LoVo (cell line): ENCODE measurements around the gene RNGTT.
"Not testable (repeated sequence)": the region's sequence is repeated elsewhere in the genome, so short reads cannot be mapped to it uniquely, and the experiment has no call there.

Source experiments
- DNase-seq: peaks from one replicate; pipeline ENCODE4 v3.0.0-alpha.2; 2016; ENCODE audit warnings: low spot score

Gene RNGTT

GRCh38 chr6:88910922-88911778, 52.3 kb downstream of the RNGTT start:
- DNase-seq = no peak

GRCh38 chr6:88908598-88909548, 54.5 kb downstream of the RNGTT start:
- no peak for DNase-seq

GRCh38 chr6:88907148-88907547, 56.3 kb downstream of the RNGTT start:
- DNase-seq = not testable (repeated sequence)

GRCh38 chr6:88899569-88900316, 63.7 kb downstream of the RNGTT start:
- no peak for DNase-seq

GRCh38 chr6:88895911-88896310, 67.5 kb downstream of the RNGTT start:
- DNase-seq = no peak

GRCh38 chr6:88890860-88891845, 72.3 kb downstream of the RNGTT start:
- no peak for DNase-seq

GRCh38 chr6:88890394-88890793, 73.0 kb downstream of the RNGTT start:
- DNase-seq = no peak

- DNase-seq = no peak
These were observed 79.1 kb downstream of the RNGTT start for GRCh38 chr6:88884361-88884760.

- DNase-seq = no peak
These were observed 80.9 kb downstream of the RNGTT start for GRCh38 chr6:88882536-88882935.

- no peak for DNase-seq
These were observed 82.0 kb downstream of the RNGTT start for GRCh38 chr6:88881451-88881850.

- no peak for DNase-seq
These were observed 83.4 kb downstream of the RNGTT start for GRCh38 chr6:88880021-88880420.

- DNase-seq = no peak
These were observed 85.5 kb downstream of the RNGTT start for GRCh38 chr6:88877893-88878292.

- DNase-seq = no peak
These were observed 90.5 kb downstream of the RNGTT start for GRCh38 chr6:88872962-88873361.

- DNase-seq = no peak
These were observed 91.9 kb downstream of the RNGTT start for GRCh38 chr6:88871498-88871897.

- DNase-seq = peak; percentile 56
These were observed 92.6 kb downstream of the RNGTT start for GRCh38 chr6:88870717-88871330.

GRCh38 chr6:88869263-88870020, 94.0 kb downstream of the RNGTT start:
- no peak for DNase-seq

GRCh38 chr6:88867841-88868731, 95.3 kb downstream of the RNGTT start:
- DNase-seq = no peak

GRCh38 chr6:88866856-88867255, 96.6 kb downstream of the RNGTT start:
- no peak for DNase-seq

- DNase-seq = no peak
These were observed 98.1 kb downstream of the RNGTT start for GRCh38 chr6:88865275-88865674.
